GM18505 (cell line): ENCODE data around the gene ZFYVE19.
A peak's percentile ranks its signal among the peaks of the same experiment; 100 is the strongest.

Source experiments
- ATAC-seq: cut with Tn5 transposase; IDR thresholded peaks from one replicate; pipeline ENCODE4 v1.9.1; 2021; ENCODE audit not compliant: unreplicated experiment
- POLR2A ChIP-seq: IDR thresholded peaks from 4 replicates; pipeline ENCODE4 v1.6.1; 2011; ENCODE audit warnings: borderline replicate concordance; ENCODE audit not compliant: insufficient read depth, insufficient read length; ENCODE audit errors: extremely low read depth

The ZFYVE19 gene, protein sequence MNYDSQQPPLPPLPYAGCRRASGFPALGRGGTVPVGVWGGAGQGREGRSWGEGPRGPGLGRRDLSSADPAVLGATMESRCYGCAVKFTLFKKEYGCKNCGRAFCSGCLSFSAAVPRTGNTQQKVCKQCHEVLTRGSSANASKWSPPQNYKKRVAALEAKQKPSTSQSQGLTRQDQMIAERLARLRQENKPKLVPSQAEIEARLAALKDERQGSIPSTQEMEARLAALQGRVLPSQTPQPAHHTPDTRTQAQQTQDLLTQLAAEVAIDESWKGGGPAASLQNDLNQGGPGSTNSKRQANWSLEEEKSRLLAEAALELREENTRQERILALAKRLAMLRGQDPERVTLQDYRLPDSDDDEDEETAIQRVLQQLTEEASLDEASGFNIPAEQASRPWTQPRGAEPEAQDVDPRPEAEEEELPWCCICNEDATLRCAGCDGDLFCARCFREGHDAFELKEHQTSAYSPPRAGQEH

DNA sequence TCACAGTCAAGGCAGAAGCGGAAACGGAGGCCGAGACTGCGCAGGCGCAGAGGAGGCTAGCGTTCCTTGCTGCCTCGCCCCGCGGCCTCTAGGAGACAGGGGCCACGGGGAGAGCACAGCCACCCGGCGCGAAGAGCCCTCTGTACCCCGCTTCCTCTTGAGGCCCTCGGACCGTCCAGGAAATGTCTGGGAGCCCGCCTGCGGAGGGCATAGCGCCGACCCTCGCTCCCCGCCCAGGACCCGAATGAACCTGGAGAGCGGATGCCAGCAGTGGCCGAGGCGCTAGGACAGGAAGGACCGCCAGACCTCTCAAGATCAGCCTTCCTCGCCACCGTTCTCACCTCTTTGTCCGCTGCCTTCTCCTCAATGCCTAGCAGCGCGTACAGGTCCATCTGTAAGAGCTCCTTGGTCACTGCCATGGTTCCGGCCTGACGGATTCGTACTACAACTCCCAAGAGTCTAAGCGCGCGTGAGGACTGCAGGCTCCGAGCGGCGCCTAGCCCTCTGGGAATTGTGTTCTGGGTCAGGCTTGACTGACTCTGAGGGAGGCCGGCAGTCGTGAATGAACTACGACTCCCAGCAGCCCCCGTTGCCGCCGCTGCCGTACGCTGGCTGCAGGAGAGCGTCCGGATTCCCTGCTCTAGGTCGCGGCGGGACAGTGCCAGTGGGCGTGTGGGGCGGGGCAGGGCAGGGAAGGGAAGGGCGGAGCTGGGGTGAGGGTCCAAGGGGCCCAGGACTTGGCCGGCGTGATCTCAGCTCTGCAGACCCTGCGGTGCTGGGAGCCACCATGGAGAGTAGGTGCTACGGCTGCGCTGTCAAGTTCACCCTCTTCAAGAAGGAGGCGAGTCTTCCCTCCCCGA, at the start of gene ZFYVE19, which contains the start of gene DNAJC17:
Gene ZFYVE19, plus strand, starts transcription at position 62 of the 860 bp plus-strand sequence. Its CDS starts 501 bp downstream, at position 563.
Gene DNAJC17, minus strand, starts transcription at position 446 of the 860 bp plus-strand sequence. Its CDS starts 27 bp downstream, at position 419.
- ATAC-seq = peak; percentile 90
- peak; percentile 92 for TF ChIP-seq POLR2A

DNA sequence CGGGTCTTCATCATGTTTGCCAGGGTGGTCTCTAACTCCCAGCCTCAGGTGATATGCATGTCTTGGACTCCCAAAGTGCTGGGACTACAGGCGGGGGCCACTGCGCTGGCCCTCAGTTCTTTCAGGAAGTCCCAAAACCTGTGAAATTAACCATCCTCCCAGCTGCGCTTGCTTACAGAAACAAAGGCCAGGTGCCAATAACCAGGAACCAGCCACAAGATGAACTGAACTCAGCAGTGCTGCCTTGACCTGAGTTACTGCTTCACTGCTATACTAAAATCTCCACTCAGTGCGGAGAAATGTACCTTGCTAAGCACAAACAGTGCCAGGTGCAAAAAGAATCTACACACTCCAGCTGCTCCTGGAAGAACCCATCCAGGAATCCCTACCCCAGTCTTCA, 46.9 kb upstream of the ZFYVE19 start:
- no peak for ATAC-seq
- no peak for TF ChIP-seq POLR2A

DNA sequence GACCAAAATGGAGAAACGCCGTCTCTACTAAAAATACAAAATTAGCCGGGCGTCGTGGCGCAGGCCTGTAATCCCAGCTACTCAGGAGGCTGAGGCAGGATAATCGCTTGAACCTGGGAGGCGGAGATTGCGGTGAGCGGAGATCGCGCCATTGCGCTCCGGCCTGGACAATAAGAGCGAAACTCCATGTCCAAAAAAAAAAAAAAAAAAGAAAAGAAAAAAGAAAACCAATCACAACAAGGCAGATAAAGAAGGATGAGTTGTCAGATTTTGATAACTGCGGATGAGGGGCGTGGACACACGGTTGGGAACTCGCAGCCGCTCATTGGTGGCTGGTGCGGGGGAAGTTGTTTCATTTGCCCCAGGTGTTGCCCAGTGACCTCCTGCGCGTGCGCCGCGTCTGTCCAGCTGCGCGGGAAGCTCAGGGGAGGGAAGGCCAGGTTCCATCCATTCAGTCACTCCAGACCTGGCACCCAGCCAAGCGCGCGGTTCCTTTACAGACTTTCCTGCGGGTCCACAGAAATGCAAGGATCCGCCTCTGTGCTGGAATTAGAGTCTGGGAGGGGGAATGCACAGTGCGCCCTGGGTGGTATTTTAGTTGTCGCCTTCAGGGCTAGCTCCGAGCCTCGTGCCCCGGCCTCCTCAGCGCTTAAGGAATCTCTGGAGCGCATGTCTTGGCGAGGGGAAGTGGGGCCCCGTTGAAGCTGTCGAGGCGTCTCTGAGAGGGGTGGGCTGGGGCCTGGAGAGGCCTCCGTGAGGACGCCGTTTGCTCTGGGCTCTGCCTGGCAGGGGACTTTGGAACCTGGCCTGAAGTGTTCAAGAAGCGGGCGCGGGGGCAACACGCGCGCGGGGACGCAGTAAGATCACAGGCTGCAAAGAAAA, 43.7 kb upstream of the ZFYVE19 start:
- ATAC-seq = peak; percentile 2
- no peak for TF ChIP-seq POLR2A

DNA sequence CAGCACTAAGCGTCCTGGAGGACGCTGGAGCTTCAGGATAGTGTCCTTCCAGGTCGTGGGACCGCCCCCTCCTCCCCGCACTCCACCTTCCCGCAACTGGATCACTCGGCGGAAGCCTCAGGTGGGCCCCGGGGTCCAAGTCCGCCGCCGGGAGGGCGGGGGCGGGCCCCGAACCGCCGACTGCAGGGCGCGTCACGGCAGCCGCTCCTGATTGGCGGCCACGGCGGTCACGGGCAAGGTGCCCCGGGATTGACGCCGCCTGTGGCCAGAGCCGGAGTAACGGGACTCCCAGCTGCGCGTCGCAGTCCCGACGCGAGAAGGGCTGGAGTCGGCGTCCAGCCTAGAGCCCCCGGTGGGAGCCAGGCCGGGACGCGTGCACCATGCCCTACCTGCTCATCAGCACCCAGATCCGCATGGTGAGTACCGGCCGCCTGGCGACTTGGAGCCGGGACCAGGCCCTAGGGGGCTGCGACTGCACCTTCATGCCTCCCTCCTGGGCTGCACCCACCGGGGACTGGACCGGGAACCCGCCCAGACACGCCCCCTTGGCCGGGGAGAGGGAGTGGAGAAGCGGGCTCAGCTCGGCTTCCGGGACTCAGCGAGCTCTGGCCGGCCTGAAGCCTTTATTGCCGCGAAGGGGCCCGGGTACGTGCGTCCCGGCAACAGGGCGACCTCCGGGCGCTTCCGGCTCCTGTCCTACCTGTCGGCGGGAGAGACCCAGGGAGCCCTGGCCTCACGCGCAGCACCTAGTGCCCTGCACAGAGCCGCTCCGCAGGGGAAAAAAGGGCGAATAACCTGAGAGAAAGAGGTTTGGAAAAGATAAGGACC, 42.9 kb upstream of the ZFYVE19 start, which contains the start of gene GCHFR:
Gene GCHFR, plus strand, starts transcription at position 268 of the 828 bp plus-strand sequence. Its CDS starts 113 bp downstream, at position 381.
- TF ChIP-seq POLR2A = peak; percentile 81
- ATAC-seq = peak; percentile 50

DNA sequence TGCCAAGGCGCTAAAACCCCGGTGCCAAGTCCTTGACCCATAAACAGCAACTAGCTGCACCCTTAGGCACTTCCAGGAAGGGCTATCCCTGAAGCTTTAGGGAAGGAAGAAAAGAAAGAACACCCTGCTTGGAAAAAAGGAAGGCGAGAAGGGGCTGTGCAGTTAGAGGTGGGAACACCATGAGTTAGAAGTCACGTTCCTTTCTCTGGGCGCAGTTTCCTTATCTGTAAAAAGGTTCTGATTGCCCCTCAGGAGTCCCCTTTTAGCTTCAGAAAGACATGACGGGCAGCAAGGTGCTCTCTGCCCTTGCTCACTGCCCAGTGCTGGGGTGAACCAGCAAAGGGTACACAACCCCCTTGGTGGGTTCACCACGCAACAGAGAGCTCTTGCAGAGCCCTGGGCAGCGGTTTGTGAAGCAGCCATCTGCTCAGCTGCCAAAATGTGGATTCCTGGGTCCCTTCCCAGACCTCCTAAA, 42.2 kb upstream of the ZFYVE19 start:
- no peak for TF ChIP-seq POLR2A
- ATAC-seq = no peak

DNA sequence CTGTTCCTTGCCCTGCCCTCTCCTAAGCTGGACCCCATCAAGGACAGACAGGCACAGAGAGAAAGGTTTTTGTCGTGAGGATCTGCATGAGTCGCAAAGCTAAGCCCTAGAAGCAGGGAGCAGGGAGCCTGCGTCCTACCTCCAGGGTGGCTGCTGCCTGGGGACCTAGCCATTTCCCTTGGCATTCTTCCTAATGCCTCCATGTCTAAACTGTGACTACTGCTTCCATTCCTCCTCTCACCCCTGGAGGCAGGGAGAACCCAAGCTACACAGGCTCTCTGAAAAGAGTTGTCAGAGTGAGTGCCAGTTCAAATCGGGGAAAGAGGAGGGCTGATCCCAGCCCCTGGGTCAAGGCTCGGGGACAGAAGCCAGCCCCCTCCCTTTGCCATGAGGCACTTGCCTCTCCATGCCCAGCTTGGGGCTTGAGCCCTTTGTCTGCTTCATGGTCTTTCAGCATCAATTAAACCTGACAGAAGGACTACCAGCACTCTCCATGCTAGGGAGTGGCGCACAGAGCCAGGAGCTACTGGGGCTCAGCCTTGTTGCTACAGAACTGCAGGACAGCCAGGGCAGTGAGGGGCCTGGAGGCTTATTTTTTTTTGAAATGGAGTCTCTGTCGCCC, 40.6 kb upstream of the ZFYVE19 start:
- no peak for TF ChIP-seq POLR2A
- ATAC-seq = no peak

DNA sequence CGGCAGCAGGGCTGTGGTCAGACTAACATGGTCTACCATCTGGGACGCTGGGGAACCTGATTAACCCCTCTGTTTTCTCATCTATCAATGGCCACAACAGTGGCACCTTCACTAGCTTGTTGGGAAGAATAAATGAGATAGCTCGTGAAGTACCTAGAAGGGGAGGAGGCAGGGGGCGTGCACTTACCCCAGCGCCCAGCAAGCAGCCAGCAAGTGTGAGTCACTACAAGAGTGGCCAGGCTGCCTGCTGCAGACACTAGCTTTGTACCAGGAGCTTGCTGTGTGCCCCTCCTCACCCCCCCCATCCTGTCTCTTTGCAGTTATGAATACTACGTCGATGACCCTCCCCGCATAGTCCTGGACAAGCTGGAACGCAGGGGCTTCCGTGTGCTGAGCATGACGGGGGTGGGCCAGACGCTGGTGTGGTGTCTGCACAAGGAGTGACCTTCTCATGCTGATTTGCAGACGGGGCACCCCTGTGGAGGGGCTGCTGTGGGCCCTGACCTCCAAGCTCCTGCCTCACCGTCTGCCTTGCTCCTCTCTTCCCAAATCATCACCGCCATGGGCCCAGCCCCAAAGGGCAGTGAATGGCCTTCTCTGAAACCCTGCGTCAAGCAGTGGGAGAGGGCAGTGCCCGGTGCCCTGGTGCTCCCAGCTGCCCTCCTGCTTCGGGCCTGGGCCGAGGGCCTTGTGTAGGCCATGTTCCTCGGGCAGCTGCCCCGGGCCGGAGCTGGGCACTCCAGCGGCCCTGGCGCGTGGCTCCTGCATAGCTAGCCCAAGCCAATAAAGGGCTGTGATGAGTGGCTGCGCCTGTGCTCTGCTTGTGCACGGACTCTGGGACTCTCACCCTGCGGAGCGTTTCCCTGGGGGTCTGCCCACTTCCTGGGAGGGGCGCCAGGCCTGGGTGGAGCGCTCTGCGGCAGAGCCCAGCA, 39.7 kb upstream of the ZFYVE19 start:
- TF ChIP-seq POLR2A = no peak
- ATAC-seq = no peak

DNA sequence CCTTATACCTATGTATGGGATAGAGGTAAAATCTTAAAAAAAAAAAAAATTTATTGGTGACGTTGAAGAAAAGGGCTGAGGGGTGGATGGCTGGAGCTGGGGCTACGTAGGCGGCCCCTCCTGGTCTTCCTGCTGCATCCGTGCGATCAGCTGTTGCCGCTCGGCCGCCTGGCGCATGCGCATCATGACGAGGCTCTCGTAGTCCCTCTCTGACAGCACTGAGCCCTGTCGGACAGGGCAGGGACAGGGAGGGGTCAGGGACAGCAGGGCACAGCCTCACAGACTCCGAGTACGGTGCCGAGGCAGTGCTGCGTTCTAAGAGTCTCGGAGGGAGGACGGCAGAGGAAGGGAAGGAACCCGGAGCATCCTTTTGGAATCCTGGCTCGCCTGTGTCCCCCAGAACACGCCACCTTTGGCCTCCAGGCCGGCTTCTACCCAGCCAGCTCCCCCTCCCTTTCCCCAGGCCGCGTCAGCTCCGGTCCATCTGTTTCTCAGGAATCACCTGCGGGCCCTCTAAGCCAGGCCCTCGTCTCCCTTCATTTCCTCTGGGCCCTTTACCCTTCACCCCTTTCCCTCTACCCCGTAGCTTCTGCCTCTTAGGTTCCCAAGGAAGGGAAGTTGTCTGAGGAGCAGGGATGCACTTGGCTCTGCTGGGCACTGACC, 38.9 kb upstream of the ZFYVE19 start:
- no peak for TF ChIP-seq POLR2A
- ATAC-seq = no peak

DNA sequence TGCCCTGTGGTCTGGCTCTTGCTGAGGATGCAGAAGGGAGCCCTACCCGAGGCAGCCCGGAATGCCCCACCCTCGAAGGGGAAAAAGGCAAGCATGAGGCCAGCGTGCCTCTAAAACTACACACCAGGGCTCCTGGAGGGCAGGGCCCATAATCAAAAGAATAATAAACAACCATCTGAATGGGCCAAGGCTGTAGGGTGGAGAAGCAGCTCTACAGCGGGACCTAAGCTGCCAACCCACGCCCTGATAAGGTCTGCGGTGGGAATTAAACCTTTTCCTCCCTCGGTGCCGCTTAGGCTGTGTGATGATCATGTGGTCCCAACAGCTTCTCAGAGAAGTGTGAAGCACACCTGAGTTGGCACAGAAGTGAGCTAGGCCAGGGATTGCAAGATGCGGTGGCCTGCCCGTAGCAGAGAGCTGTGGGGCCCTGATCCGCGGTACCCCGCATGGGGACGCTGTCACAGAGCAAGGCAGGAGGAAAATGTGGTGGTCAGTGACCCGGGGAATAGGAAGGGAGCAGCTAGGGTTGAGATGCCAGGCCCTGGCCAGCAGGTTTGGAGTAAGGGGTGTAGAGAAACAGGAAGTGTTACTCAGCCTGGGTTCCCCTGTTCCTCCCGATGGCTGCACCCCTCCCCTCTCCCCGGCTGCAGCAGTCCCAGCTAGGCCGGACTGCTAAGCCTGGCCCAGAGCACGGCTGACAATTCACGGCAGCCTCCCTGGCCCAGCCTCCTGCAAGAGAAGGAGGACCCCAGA, 38.2 kb upstream of the ZFYVE19 start:
- no peak for TF ChIP-seq POLR2A
- peak; percentile 5 for ATAC-seq

DNA sequence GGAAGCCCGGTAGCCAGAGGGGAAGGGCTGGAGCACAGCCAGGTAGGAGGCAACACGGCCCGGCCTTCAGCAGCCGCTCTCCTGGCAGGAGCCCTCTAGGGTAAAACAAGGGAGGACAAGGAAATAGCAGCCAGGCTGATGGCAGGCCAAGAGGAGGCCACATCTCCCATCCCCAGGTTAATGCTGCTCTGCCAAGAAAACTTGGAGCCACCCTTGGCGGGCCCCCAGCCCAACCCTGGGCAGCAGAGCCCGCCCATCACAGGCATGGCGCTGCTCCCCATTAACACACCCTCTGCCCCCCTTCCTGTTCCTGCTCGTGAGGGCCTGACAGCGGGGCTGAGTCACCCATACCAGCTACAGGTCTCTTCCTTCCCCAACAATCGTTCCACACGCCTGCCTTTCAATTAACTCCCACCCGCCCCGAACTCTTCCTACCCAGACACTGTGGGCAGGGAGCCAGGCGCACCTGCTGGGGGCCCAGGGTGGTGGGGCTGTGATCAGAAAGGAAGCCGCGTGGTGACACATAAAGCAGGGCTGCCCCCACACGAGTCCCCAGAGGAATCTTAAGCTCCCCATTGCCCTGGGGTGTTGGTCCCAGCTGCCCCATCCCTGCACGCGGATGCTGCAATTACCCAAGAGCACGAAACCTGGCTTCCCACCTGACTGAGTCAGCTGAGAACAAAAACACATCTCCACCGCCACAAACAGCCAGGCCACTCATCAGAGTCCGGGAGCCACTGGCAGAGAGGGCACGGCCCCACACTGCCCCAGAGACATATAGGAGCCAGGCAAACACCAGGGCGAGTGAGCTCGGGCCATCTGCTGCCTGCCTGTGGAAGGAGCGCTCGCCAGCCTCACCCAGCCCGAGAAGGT, 37.4 kb upstream of the ZFYVE19 start, which contains the start of gene C15orf62:
Gene C15orf62, plus strand, starts transcription at position 707 of the 873 bp plus-strand sequence. CDS start 516 bp downstream, outside the sequence.
- TF ChIP-seq POLR2A = no peak
- ATAC-seq = peak; percentile 42
